ENCODE results near the gene PTBP1. TPM values are rescaled to one million over a fixed set of nuclear protein-coding genes. Genes with fewer than 3 reads are reported as not detected.

The PTBP1 gene
- total RNA-seq, 2 donors from 2014 or later, result 49.4 to 73.9 TPM

GRCh38 chr19:861141-861755 is 64.0 kb downstream of the PTBP1 start:
- no peak for TF ChIP-seq CTCF (IDR thresholded peaks at IDR 0.05)
- no peak for DNase-seq (ENCODE audit: low spot score)
- no peaks in the 10 kb centered on the region for H3K36me3 ChIP-seq
- peaks cover 0 to 34% of the 10 kb centered on the region in 2 donors for H3K4me1 ChIP-seq
- no peak overlapping the region for H3K27ac ChIP-seq
- peaks cover 0 to 6% of the 10 kb centered on the region in 2 donors for H3K27me3 ChIP-seq
- H3K4me3 ChIP-seq, result peak overlapping the region; percentile 35 to 53
- no peaks in the 10 kb centered on the region for H3K9me3 ChIP-seq

MicroRNAs encoded within 50 kb of the gene (microRNA counts, 767-probe panel; counts per million panel counts)
- microRNA hsa-miR-3187-3p, result 0 to 1,992 counts per million in 2 donors

Small RNA genes within 50 kb of the gene (microRNA-seq; reads per million reads assigned to microRNA genes)
- gene MIR3187 (ENCODE audit: borderline number of aligned reads in 2 of 2, borderline replicate concordance in 1 of 2), result 0 to 2.8 reads per million in 2 donors
- gene MIR4745 (ENCODE audit: borderline number of aligned reads in 2 of 2, borderline replicate concordance in 1 of 2), result 0 to 0.71 reads per million in 2 donors

Other genes starting within 250 kb of the PTBP1 start
- gene BSG, start 224.9 kb upstream of the PTBP1 start, total RNA-seq, result 1,000 to 10,000 TPM; 1,033 to 1,569 TPM
- gene HCN2, start 207.6 kb upstream of the PTBP1 start, total RNA-seq, result 10 to 100 TPM in 1 of 2 donors, 1 to 10 TPM in 1; 1.4 to 11.1 TPM
- 10 to 100 TPM; 24.5 to 30.4 TPM for gene POLRMT, start 163.9 kb upstream of the PTBP1 start, total RNA-seq
- under 1 TPM; 0.35 to 0.37 TPM for gene FGF22, start 157.6 kb upstream of the PTBP1 start, total RNA-seq
- gene RNF126, start 134.2 kb upstream of the PTBP1 start, total RNA-seq, result 10 to 100 TPM; 53.3 to 68.5 TPM
- 100 to 1,000 TPM in 1 of 2 donors, 10 to 100 TPM in 1; 64.4 to 437 TPM for gene FSTL3, start 121.1 kb upstream of the PTBP1 start, total RNA-seq
- gene PRSS57, start 102.0 kb upstream of the PTBP1 start, total RNA-seq, result not detected
- 10 to 100 TPM; 28.7 to 64.9 TPM for gene PALM, start 88.5 kb upstream of the PTBP1 start, total RNA-seq
- gene MISP, start 46.3 kb upstream of the PTBP1 start, total RNA-seq, result 1 to 10 TPM in 1 of 2 donors, under 1 TPM in 1; 0.96 to 1.5 TPM
- gene PLPPR3, start 24.5 kb downstream of the PTBP1 start, total RNA-seq, result not detected
- not detected for gene AZU1, start 30.4 kb downstream of the PTBP1 start, total RNA-seq
- not detected for gene PRTN3, start 43.5 kb downstream of the PTBP1 start, total RNA-seq
- under 1 TPM; 0.67 to 0.83 TPM for gene ELANE, start 54.9 kb downstream of the PTBP1 start, total RNA-seq
- 100 to 1,000 TPM; 133 to 652 TPM for gene CFD, start 62.2 kb downstream of the PTBP1 start, total RNA-seq
- gene MED16, start 95.7 kb downstream of the PTBP1 start, total RNA-seq, result 10 to 100 TPM; 17.7 to 26.5 TPM
- not detected for gene RNU6-9, start 96.0 kb downstream of the PTBP1 start, total RNA-seq
- gene R3HDM4, start 115.8 kb downstream of the PTBP1 start, total RNA-seq, result 10 to 100 TPM; 19.5 to 30.4 TPM
- gene KISS1R, start 119.9 kb downstream of the PTBP1 start, total RNA-seq, result not detected
- 1 to 10 TPM; 1.7 to 3.4 TPM for gene ARID3A, start 128.6 kb downstream of the PTBP1 start, total RNA-seq
- 10 to 100 TPM; 13.3 to 24.9 TPM for gene WDR18, start 186.9 kb downstream of the PTBP1 start, total RNA-seq
- under 1 TPM in 1 of 2 donors, not detected in 1; 0.12 TPM for gene GRIN3B, start 203.0 kb downstream of the PTBP1 start, total RNA-seq
- gene TMEM259, start 223.7 kb downstream of the PTBP1 start, total RNA-seq, result 100 to 1,000 TPM; 129 to 170 TPM
- not detected for gene RNU6-2, start 224.1 kb downstream of the PTBP1 start, total RNA-seq
- gene CNN2, start 229.2 kb downstream of the PTBP1 start, total RNA-seq, result 10 to 100 TPM; 47.8 to 48.5 TPM
- 1 to 10 TPM; 4.8 to 5.9 TPM for gene ABCA7, start 242.7 kb downstream of the PTBP1 start, total RNA-seq

All from right atrium auricular region (tissue), 2 donors.